B cell (primary cell): ENCODE measurements around the gene CLEC2A. TPM values are rescaled to one million over a fixed set of nuclear protein-coding genes. Genes with fewer than 3 reads are reported as not detected.

Experiments
- ATAC-seq: fragments of 200-7000 bp; cut with Tn5 transposase; one replicate; pipeline ENCODE4 v1.10.0; 2021; ENCODE audit warnings: low read depth, mild to moderate bottlenecking, moderate number of reproducible peaks, moderate library complexity
- CTCF ChIA-PET: fragments of 350-600 bp; sonication (Branson Sonifier 250); formaldehyde crosslinking; loops from one replicate; lab custom pipeline; 2021; ENCODE audit warnings: antibody characterized with exemption, inconsistent platforms; lab: Charles Lee
- POLR2A ChIA-PET: fragments of 350-600 bp; sonication (Branson Sonifier 250); formaldehyde crosslinking; loops from one replicate; lab custom pipeline; 2021; ENCODE audit warnings: antibody characterized with exemption; lab: Charles Lee
- DNase-seq: peaks from one replicate; pipeline ENCODE4 v3.0.0; 2013
- H2AFZ ChIP-seq: 2 replicates; pipeline ENCODE4 v1.6.1; 2012; ENCODE audit warnings: mild to moderate bottlenecking, low read depth, low read length; ENCODE audit not compliant: insufficient read depth, poor library complexity, severe bottlenecking
- H3K27ac ChIP-seq, 2 donors: 1 replicate in 1 of 2; 2 replicates in 1 of 2; pipeline ENCODE4 v1.5.1; 2012 to 2013; ENCODE audit warnings: low read length in 2 of 2, mild to moderate bottlenecking in 2 of 2, moderate library complexity in 1 of 2
- H3K27me3 ChIP-seq, 4 experiments: fragments of 200-600 bp in 1 of 4; sonication (generic) in 1 of 4; replicated peaks in 1 of 4; 1 replicate in 2 of 4; 2 replicates in 2 of 4; pipeline versions ENCODE4 v1.6.1 to v1.7.0; 2013 to 2016; ENCODE audit warnings: low read length in 3 of 4, mild to moderate bottlenecking in 2 of 4, mixed read lengths in 1 of 4, moderate library complexity in 1 of 4; ENCODE audit not compliant: insufficient read depth in 4 of 4, control insufficient read depth in 3 of 4; ENCODE audit errors: control extremely low read depth in 1 of 4
- H3K36me3 ChIP-seq, 2 experiments: replicated peaks in 1 of 2; 1 replicate in 1 of 2; 2 replicates in 1 of 2; pipeline versions ENCODE4 v1.6.1 to v1.7.1; 2013; ENCODE audit warnings: low read length in 1 of 2; ENCODE audit not compliant: insufficient read depth in 2 of 2, control insufficient read depth in 1 of 2; ENCODE audit errors: control extremely low read depth in 1 of 2, extremely low read depth in 1 of 2
- H3K4me1 ChIP-seq, 2 donors: fragments of 200-600 bp in 1 of 2; sonication (generic) in 1 of 2; 1 replicate in 1 of 2; 2 replicates in 1 of 2; pipeline versions ENCODE4 v1.5.1 to v1.6.1; 2013 to 2017; ENCODE audit warnings: low read length in 2 of 2; ENCODE audit not compliant: control insufficient read depth in 2 of 2, insufficient read depth in 2 of 2
- H3K4me2 ChIP-seq: replicated peaks from 2 replicates; pipeline ENCODE3; 2012; ENCODE audit warnings: mild to moderate bottlenecking, low read depth, low read length; ENCODE audit not compliant: poor library complexity, severe bottlenecking
- H3K4me3 ChIP-seq, 5 experiments: fragments of 200-600 bp in 1 of 5; sonication (generic) in 1 of 5; 1 replicate in 3 of 5; 2 replicates in 2 of 5; pipeline versions ENCODE4 v1.5.1 to v1.7.0; 2011 to 2016; ENCODE audit warnings: low read length in 4 of 5, mild to moderate bottlenecking in 4 of 5, low read depth in 2 of 5, control low read depth in 1 of 5, moderate library complexity in 1 of 5; ENCODE audit not compliant: insufficient read depth in 1 of 5; ENCODE audit errors: control extremely low read depth in 1 of 5, extremely low read depth in 1 of 5
- H3K79me2 ChIP-seq: fragments of 200-600 bp; sonication (generic); one replicate; pipeline ENCODE4 v1.6.0; 2016; ENCODE audit warnings: low read length; ENCODE audit not compliant: control insufficient read depth, insufficient read depth
- H3K9ac ChIP-seq: fragments of 200-600 bp; sonication (generic); 2 replicates; pipeline ENCODE4 v1.6.1; 2017; ENCODE audit warnings: mild to moderate bottlenecking, low read length, moderate library complexity
- H3K9me3 ChIP-seq, 3 donors: one replicate each; pipeline versions ENCODE4 v1.6.1 to v1.7.1; 2013; ENCODE audit warnings: low read length in 2 of 3; ENCODE audit not compliant: control insufficient read depth in 2 of 3, insufficient read depth in 1 of 3; ENCODE audit errors: control extremely low read depth in 1 of 3
- H4K20me1 ChIP-seq: 2 replicates; pipeline ENCODE4 v1.6.0; 2012; ENCODE audit warnings: mild to moderate bottlenecking, low read length; ENCODE audit not compliant: insufficient read depth, control insufficient read depth, poor library complexity, severe bottlenecking
- H3K27ac Mint-ChIP-seq: one replicate; pipeline ENCODE4 v1.8.0; 2021; ENCODE audit warnings: mixed read lengths
- H3K27me3 Mint-ChIP-seq: one replicate; pipeline ENCODE4 v1.8.0; 2021; ENCODE audit warnings: mixed read lengths
- H3K4me1 Mint-ChIP-seq: one replicate; pipeline ENCODE4 v1.8.0; 2021; ENCODE audit warnings: mixed read lengths
- H3K4me3 Mint-ChIP-seq: one replicate; pipeline ENCODE4 v1.8.0; 2021; ENCODE audit warnings: mixed read lengths
- H3K9me3 Mint-ChIP-seq: one replicate; pipeline ENCODE4 v1.8.0; 2022; ENCODE audit warnings: mixed read lengths; ENCODE audit not compliant: insufficient read depth
- EZH2 ChIP-seq: IDR thresholded peaks from 2 replicates; pipeline ENCODE4 v1.6.1; 2012; ENCODE audit warnings: borderline replicate concordance, low read depth, mild to moderate bottlenecking, moderate library complexity, low read length; ENCODE audit not compliant: insufficient read depth, poor library complexity, severe bottlenecking
- WGBS: methylation state at CpG from one replicate; pipeline ENCODE4 v1.1.5; 2013; ENCODE audit warnings: missing lambda C conversion rate; ENCODE audit not compliant: insufficient coverage; 5-methylcytosine and 5-hydroxymethylcytosine counted together
- intact Hi-C: fragments of 100-400 bp; cut with micrococcal nuclease; formaldehyde crosslinking; loops from one replicate; pipeline ENCODE4 v1.10.0; 2022
- polyA plus RNA-seq: library from polyadenylated mRNA; depleted of rRNA; stranded (reverse); fragments of >200 nt; gene quantifications from 2 replicates; pipeline ENCODE4 v1.2.3, GENCODE V29; 2012
- total RNA-seq, 2 donors: library from RNA; stranded (reverse); fragments of 120-200 nt in 1 of 2; gene quantifications; 1 replicate in 1 of 2; 2 replicates in 1 of 2; pipeline versions ENCODE4 v1.2.3 to v1.2.4, GENCODE V29; 2013 to 2022
- TF ChIP-seq, protein P1 (sequence below): fragments of 200-600 bp; IDR thresholded peaks from one replicate; pipeline ENCODE4 v1.8.0; 2022; ENCODE audit warnings: antibody characterized with exemption, mild to moderate bottlenecking

Gene CLEC2A
- total and polyA plus RNA-seq, 2 donors (not counting 1 experiment from before 2014, with no cell fraction given) = not detected

DNA sequence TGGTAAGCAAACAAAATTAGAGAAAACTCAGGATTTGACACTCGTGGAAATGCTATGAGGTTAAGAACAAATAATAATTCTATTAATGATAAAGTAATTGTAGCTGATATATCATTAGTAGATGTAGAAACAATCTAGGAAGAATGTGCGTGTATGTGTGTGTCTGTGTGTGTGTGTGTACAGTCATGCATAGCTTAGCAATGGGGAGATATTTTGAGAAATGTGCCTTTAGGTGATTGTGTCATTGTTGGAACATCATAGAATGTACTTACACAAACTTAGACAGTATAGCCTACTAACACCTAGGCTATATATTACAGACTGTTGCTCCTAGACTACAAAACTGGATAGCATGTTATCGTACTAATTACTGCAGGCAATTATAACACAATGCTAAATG lies 5.3 kb downstream of the CLEC2A start:
- H3K36me3 ChIP-seq = no peaks in the 10 kb centered on the region
- TF ChIP-seq, protein P1, sequence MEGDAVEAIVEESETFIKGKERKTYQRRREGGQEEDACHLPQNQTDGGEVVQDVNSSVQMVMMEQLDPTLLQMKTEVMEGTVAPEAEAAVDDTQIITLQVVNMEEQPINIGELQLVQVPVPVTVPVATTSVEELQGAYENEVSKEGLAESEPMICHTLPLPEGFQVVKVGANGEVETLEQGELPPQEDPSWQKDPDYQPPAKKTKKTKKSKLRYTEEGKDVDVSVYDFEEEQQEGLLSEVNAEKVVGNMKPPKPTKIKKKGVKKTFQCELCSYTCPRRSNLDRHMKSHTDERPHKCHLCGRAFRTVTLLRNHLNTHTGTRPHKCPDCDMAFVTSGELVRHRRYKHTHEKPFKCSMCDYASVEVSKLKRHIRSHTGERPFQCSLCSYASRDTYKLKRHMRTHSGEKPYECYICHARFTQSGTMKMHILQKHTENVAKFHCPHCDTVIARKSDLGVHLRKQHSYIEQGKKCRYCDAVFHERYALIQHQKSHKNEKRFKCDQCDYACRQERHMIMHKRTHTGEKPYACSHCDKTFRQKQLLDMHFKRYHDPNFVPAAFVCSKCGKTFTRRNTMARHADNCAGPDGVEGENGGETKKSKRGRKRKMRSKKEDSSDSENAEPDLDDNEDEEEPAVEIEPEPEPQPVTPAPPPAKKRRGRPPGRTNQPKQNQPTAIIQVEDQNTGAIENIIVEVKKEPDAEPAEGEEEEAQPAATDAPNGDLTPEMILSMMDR = no peak
- no peak for TF ChIP-seq EZH2
- no peaks in the 10 kb centered on the region for H3K4me1 ChIP-seq
- H3K9me3 ChIP-seq = no peaks in the 10 kb centered on the region
- Mint-ChIP-seq H3K9me3 (no peaks in the 10 kb centered on the region), H3K4me3 (no peak overlapping the region), H3K27ac (no peak overlapping the region), H3K4me1 (peaks cover 3% of the 10 kb centered on the region), H3K27me3 (peaks cover 20% of the 10 kb centered on the region)
- no peaks in the 10 kb centered on the region for H3K79me2 ChIP-seq
- no peak overlapping the region for H3K27ac ChIP-seq
- ATAC-seq (no peak), DNase-seq (no peak)
- peaks cover 0 to 4% (median 0%) of the 10 kb centered on the region in 4 experiments for H3K27me3 ChIP-seq
- H4K20me1 ChIP-seq = no peaks in the 10 kb centered on the region
- POLR2A ChIA-PET = no interaction called here
- H3K9ac ChIP-seq = no peak overlapping the region
- intact Hi-C loops = loop anchor here (1.0 to 5.0 kb wide), 2 partner anchors 60 to 596 kb away; partner anchors contain the start of gene CLEC2B
- CTCF ChIA-PET = interaction anchor here (1.1 to 5.1 kb wide), 6 partner anchors 11 to 294 kb away, joined by 3 to 81 read pairs (median 11); no protein-coding TSS in a partner anchor
- H3K4me2 ChIP-seq = no peak overlapping the region
- WGBS = no CpG with 5 or more reads among the region's 3 CpGs
- H2AFZ ChIP-seq = no peak overlapping the region
- no peak overlapping the region for H3K4me3 ChIP-seq

DNA sequence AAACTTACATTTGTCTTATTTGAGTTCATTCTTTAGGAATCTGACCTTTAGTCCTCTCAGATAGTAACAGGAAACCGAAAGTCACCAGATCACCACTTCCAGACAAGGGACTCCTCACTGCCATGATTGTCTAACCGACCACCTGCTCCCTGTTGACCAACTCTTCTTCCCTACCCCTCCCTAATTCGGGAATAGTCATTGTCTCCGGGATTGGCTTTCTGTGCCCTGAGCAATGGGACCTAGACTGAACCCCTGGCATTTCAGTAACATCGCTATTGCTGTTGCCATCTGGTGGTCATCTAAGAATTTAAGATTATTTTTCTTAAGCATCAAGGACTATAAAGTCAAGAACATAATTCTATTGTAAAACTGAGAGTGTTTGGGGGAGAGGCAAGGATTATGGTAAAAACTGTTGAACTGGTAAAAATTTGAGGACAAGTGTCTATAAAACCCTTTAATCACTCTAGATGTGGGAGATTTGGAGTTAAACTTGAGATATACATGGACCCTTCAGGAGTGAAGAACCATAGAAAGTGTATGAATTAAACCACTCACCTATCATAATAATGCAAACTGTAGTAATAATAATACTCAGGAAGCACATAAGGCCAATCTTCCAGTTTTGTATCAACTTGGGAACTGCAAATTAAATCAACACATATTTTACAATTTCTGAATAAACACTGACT lies 6.3 kb downstream of the CLEC2A start:
- H3K4me3 ChIP-seq = peak overlapping the region in 3 of 5 experiments; percentile 18 to 22 (median 21)
- 20% methylated on average over 3 of the region's 5 CpGs for WGBS
- TF ChIP-seq, protein P1 = peak; percentile 68
- TF ChIP-seq EZH2 = no peak
- DNase-seq = peak; percentile 69
- peak overlapping the region; percentile 43 for H2AFZ ChIP-seq
- H3K9me3 Mint-ChIP-seq = no peaks in the 10 kb centered on the region
- H3K79me2 ChIP-seq = no peaks in the 10 kb centered on the region
- peaks cover 3% of the 10 kb centered on the region for H3K4me1 Mint-ChIP-seq
- ATAC-seq = peak; percentile 47
- H3K36me3 ChIP-seq = no peaks in the 10 kb centered on the region
- POLR2A ChIA-PET = no interaction called here
- intact Hi-C loops = loop anchor here (1.0 to 5.0 kb wide), 4 partner anchors 59 to 595 kb away; partner anchors contain the start of gene CLEC2B
- no peaks in the 10 kb centered on the region for H3K4me1 ChIP-seq
- peaks cover 0 to 4% (median 0%) of the 10 kb centered on the region in 4 experiments for H3K27me3 ChIP-seq
- peak overlapping the region; percentile 64 for H3K4me2 ChIP-seq
- H3K9me3 ChIP-seq = no peaks in the 10 kb centered on the region
- H4K20me1 ChIP-seq = no peaks in the 10 kb centered on the region
- H3K27ac Mint-ChIP-seq = no peak overlapping the region
- no peak overlapping the region for H3K27ac ChIP-seq
- H3K9ac ChIP-seq = peak overlapping the region; percentile 41
- H3K27me3 Mint-ChIP-seq = peaks cover 21% of the 10 kb centered on the region
- CTCF ChIA-PET = interaction anchor here (0.7 to 5.1 kb wide), 12 partner anchors 8 to 1245 kb away, joined by 3 to 81 read pairs (median 5); partner anchors contain the start of genes CLEC2B and SMIM10L1
- peak overlapping the region; percentile 56 for H3K4me3 Mint-ChIP-seq
